Prostate gland (tissue), 2 donors: ENCODE measurements around the gene SURF6.

Experiments used
- CTCF ChIP-seq, 4 experiments: fragments of 200-600 bp in 2 of 4; fragments of 450-650 bp in 2 of 4; sonication (generic) in 2 of 4; IDR thresholded peaks; 1 replicate in 3 of 4; 2 replicates in 1 of 4; pipeline ENCODE4 v1.5.1; 2016 to 2019; ENCODE audit warnings: antibody characterized with exemption in 4 of 4, mild to moderate bottlenecking in 2 of 4, moderate library complexity in 2 of 4
- POLR2AphosphoS5 ChIP-seq: sonication (generic); formaldehyde crosslinking; IDR thresholded peaks from one replicate; pipeline ENCODE4 v1.6.1; 2017; ENCODE audit warnings: antibody characterized with exemption

GRCh38 chr9:133340256-133340655, 4.3 kb upstream of the SURF6 start:
- TF ChIP-seq CTCF (IDR thresholded peaks at IDR 0.05) (no peak), POLR2AphosphoS5 (no peak)
